ENCODE results near the gene RCSD1.

GRCh38 chr1:167685844-167686243 lies 55.8 kb downstream of the RCSD1 start:
- TF ChIP-seq CTCF (IDR thresholded peaks at IDR 0.05) (no peak), POLR2A (IDR thresholded peaks at IDR 0.05) (no peak)
